Erythroblast (primary cell): Measurements from ENCODE around the gene MMP21.

Source experiments
- GATA1 ChIP-seq: IDR thresholded peaks from 2 replicates; pipeline ENCODE4 v1.6.1; 2011; ENCODE audit warnings: low read depth, mild to moderate bottlenecking, control low read depth, low read length, moderate library complexity
- POLR2A ChIP-seq: IDR thresholded peaks from 2 replicates; pipeline ENCODE4 v1.6.1; 2011; ENCODE audit warnings: mild to moderate bottlenecking, low read length

DNA sequence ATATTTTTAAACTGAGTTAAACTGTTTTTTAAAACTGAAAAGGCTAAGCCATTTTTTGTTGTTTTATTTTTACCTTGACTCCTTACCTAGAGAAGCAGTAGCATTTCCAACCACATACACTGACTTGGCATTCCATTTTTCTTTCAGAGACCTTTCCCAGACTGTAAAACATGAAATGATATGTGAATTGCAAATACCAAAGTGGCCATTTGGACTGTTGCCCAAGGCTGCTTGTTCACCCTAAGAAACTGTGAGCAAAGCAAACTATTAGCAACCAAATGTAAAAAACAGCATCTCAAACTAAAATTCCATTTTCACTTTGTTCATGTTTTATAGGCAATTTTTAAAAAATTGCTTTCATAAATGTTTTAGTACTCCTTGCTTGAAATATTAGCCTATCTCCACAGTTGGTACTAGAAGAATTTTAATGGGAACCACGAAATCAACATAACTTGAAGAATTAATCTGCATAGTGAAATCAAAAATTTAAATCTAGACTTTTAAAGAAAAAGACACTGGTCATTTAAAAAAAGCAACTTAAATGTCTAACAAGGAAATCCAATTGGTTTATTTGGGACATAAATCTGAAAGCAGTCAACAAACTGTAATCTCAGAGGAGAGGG, 36.6 kb upstream of the MMP21 start:
- TF ChIP-seq POLR2A (no peak), GATA1 (no peak)
